CD8-positive, alpha-beta memory T cell (primary cell): Measurements from ENCODE around the gene STN1. TPM values are rescaled to one million over a fixed set of nuclear protein-coding genes. Genes with fewer than 3 reads are reported as not detected.

Source experiments
- CTCF ChIA-PET: fragments of 350-600 bp; sonication (Branson Sonifier 250); formaldehyde crosslinking; loops from one replicate; lab custom pipeline; 2021; ENCODE audit warnings: antibody characterized with exemption; lab: Charles Lee
- POLR2A ChIA-PET: fragments of 350-600 bp; sonication (Branson Sonifier 250); formaldehyde crosslinking; loops from one replicate; lab custom pipeline; 2021; ENCODE audit warnings: antibody characterized with exemption; lab: Charles Lee
- DNase-seq, 5 donors: peaks; one replicate each; pipeline versions ENCODE4 v3.0.0 to v3.0.0-alpha.2; 2020 to 2022; ENCODE audit warnings: mixed read lengths in 1 of 5
- H3K27ac ChIP-seq: one replicate; pipeline ENCODE4 v1.7.0; 2013; ENCODE audit warnings: low read depth, mild to moderate bottlenecking, low read length, moderate library complexity
- H3K27me3 ChIP-seq: 2 replicates; pipeline ENCODE4 v1.7.0; 2013; ENCODE audit warnings: low read length, mild to moderate bottlenecking; ENCODE audit not compliant: insufficient read depth, poor library complexity, severe bottlenecking
- H3K36me3 ChIP-seq: 2 replicates; pipeline ENCODE4 v1.7.0; 2013; ENCODE audit warnings: mild to moderate bottlenecking, low read length, moderate library complexity; ENCODE audit not compliant: insufficient read depth
- H3K4me1 ChIP-seq: 2 replicates; pipeline ENCODE4 v1.7.0; 2013; ENCODE audit warnings: mild to moderate bottlenecking, low read length, moderate library complexity; ENCODE audit not compliant: insufficient read depth
- H3K4me3 ChIP-seq: 2 replicates; pipeline ENCODE4 v1.7.0; 2013; ENCODE audit warnings: mild to moderate bottlenecking, low read length
- H3K9me3 ChIP-seq: 2 replicates; pipeline ENCODE4 v1.7.0; 2013; ENCODE audit warnings: mild to moderate bottlenecking, low read length
- H3K27ac Mint-ChIP-seq, 8 donors: one replicate each; pipeline ENCODE4 v1.8.0; 2020 to 2021; ENCODE audit warnings: mixed read lengths in 8 of 8, mild to moderate bottlenecking in 6 of 8, inconsistent platforms in 3 of 8, moderate library complexity in 3 of 8
- H3K27me3 Mint-ChIP-seq, 2 donors: one replicate each; pipeline ENCODE4 v1.8.0; 2020 to 2021; ENCODE audit warnings: mixed read lengths in 2 of 2, mild to moderate bottlenecking in 1 of 2, moderate library complexity in 1 of 2
- H3K36me3 Mint-ChIP-seq, 3 donors: one replicate each; pipeline ENCODE4 v1.8.0; 2020 to 2021; ENCODE audit warnings: mixed read lengths in 3 of 3, inconsistent platforms in 1 of 3, mild to moderate bottlenecking in 1 of 3
- H3K4me1 Mint-ChIP-seq, 3 donors: one replicate each; pipeline ENCODE4 v1.8.0; 2020 to 2021; ENCODE audit warnings: mixed read lengths in 3 of 3, inconsistent platforms in 1 of 3, mild to moderate bottlenecking in 1 of 3
- H3K4me3 Mint-ChIP-seq, 7 donors: one replicate each; pipeline ENCODE4 v1.8.0; 2020 to 2021; ENCODE audit warnings: mixed read lengths in 7 of 7, mild to moderate bottlenecking in 6 of 7, moderate library complexity in 4 of 7, inconsistent platforms in 2 of 7
- H3K9me3 Mint-ChIP-seq, 5 donors: one replicate each; pipeline ENCODE4 v1.8.0; 2020 to 2022; ENCODE audit warnings: mixed read lengths in 5 of 5, mild to moderate bottlenecking in 3 of 5, moderate library complexity in 2 of 5, inconsistent platforms in 1 of 5
- polyA plus RNA-seq: library from polyadenylated mRNA; unstranded; fragments of 300-500 nt; fragmentation: Illumina TruSeq; gene quantifications from one replicate; pipeline ENCODE4 v1.2.3, GENCODE V29; 2021
- total RNA-seq, 2 experiments: library from RNA; stranded (reverse); gene quantifications; one replicate each; pipeline ENCODE4 v1.2.3, GENCODE V29; 2021

STN1 gene
- total and polyA plus RNA-seq, 3 experiments from 2014 or later: 23.6 to 101 (median 24.5) TPM

GRCh38 chr10:103893817-103894216, 24.2 kb downstream of the STN1 start:
- Mint-ChIP-seq H3K4me1 (peaks cover 50 to 72% (median 51%) of the 10 kb centered on the region in 3 donors), H3K4me3 (peak overlapping the region in 2 of 7 donors; percentile 4 to 16), H3K27ac (peak overlapping the region; percentile 59 to 98 (median 84)), H3K9me3 (no peaks in the 10 kb centered on the region), H3K36me3 (peaks cover 24 to 96% (median 25%) of the 10 kb centered on the region in 3 donors), H3K27me3 (peaks cover 0 to 2% of the 10 kb centered on the region in 2 donors)
- no peak for DNase-seq
- H3K4me3 ChIP-seq: no peak overlapping the region
- H3K9me3 ChIP-seq: no peaks in the 10 kb centered on the region
- H3K27ac ChIP-seq: no peak overlapping the region
- no peaks in the 10 kb centered on the region for H3K27me3 ChIP-seq
- ChIA-PET POLR2A (no interaction called here), CTCF (interaction anchor here (1.2 kb wide), 1 partner anchor 100 kb away, joined by 3 read pairs; no protein-coding TSS in a partner anchor)
- H3K36me3 ChIP-seq: peaks cover 43% of the 10 kb centered on the region
- H3K4me1 ChIP-seq: peaks cover 22% of the 10 kb centered on the region

DNA sequence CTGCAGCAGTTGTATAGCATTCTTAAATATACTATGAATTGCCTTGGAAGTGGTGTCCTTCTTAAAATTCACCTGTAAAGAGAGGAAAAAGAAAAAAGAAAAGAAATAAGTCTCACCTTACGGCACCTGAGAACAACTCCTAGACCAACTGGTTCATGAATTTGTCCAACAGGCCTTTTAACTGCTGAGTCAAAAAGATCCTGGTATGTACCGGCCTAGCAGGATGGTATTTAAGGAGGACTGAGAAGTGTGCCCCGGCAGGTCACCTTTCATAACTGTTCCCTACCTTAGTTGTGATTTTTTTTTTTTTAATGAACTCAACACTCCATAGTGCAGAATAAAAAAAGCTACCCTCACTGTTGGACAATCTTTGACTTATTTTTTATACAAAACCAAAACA, 25.8 kb downstream of the STN1 start:
- CTCF ChIA-PET: no interaction called here
- POLR2A ChIA-PET: no interaction called here
- H3K4me3 Mint-ChIP-seq: no peak overlapping the region
- H3K4me3 ChIP-seq: no peak overlapping the region
- H3K27me3 ChIP-seq: no peaks in the 10 kb centered on the region
- H3K27ac ChIP-seq: no peak overlapping the region
- H3K27me3 Mint-ChIP-seq: peaks cover 0 to 2% of the 10 kb centered on the region in 2 donors
- no peak for DNase-seq
- no peaks in the 10 kb centered on the region for H3K9me3 Mint-ChIP-seq
- H3K36me3 Mint-ChIP-seq: peaks cover 16 to 96% (median 26%) of the 10 kb centered on the region in 3 donors
- peaks cover 56 to 75% (median 59%) of the 10 kb centered on the region in 3 donors for H3K4me1 Mint-ChIP-seq
- H3K4me1 ChIP-seq: peaks cover 27% of the 10 kb centered on the region
- H3K36me3 ChIP-seq: peaks cover 41% of the 10 kb centered on the region
- no peaks in the 10 kb centered on the region for H3K9me3 ChIP-seq
- peak overlapping the region in 7 of 8 donors; percentile 37 to 91 (median 70) for H3K27ac Mint-ChIP-seq

- Mint-ChIP-seq H3K4me1 (peaks cover 49 to 68% (median 53%) of the 10 kb centered on the region in 3 donors), H3K27me3 (no peaks in the 10 kb centered on the region), H3K36me3 (peaks cover 9 to 98% (median 22%) of the 10 kb centered on the region in 3 donors), H3K4me3 (no peak overlapping the region), H3K27ac (peak overlapping the region in 7 of 8 donors; percentile 23 to 97 (median 71)), H3K9me3 (no peaks in the 10 kb centered on the region)
- ChIA-PET POLR2A (interaction anchor here (1.3 kb wide), 1 partner anchor 115 kb away, joined by 3 read pairs; no protein-coding TSS in a partner anchor), CTCF (interaction anchor here (0.8 to 2.2 kb wide), 6 partner anchors 11 to 190 kb away, joined by 3 to 8 read pairs (median 4); no protein-coding TSS in a partner anchor)
- Histone ChIP-seq H3K27ac (no peak overlapping the region), H3K4me3 (no peak overlapping the region), H3K4me1 (peaks cover 23% of the 10 kb centered on the region), H3K9me3 (no peaks in the 10 kb centered on the region), H3K36me3 (peaks cover 42% of the 10 kb centered on the region), H3K27me3 (no peaks in the 10 kb centered on the region)
- DNase-seq: no peak
These were observed 27.3 kb downstream of the STN1 start for GRCh38 chr10:103890688-103891087.

DNA sequence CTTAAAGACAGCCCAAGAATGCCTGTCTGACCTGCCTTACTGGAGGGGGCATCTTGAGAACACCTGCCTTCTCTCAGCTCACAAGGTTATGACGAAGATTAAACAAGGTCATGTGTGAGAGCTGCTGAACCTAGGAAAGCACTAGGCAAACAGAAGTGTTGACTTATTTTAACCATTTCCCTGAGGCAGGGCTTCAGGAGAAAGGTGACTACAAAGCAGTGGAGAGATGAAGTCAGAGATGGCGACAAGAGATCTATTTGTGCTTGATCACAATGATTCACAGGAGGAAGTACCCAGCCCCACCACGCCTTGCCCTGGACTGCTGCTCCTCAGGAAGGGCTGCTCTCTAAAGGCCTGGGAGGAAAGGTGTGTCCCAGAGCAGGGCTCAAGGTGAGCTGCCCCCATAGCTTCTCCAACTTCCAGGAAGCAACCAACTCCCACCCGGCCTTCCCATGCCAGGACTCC, 27.8 kb downstream of the STN1 start:
- ChIA-PET CTCF (interaction anchor here (0.8 to 3.3 kb wide), 9 partner anchors 9 to 384 kb away, joined by 3 to 12 read pairs (median 4); no protein-coding TSS in a partner anchor), POLR2A (interaction anchor here (1.3 kb wide), 1 partner anchor 116 kb away, joined by 3 read pairs; no protein-coding TSS in a partner anchor)
- no peaks in the 10 kb centered on the region for H3K9me3 Mint-ChIP-seq
- H3K27me3 ChIP-seq: no peaks in the 10 kb centered on the region
- H3K9me3 ChIP-seq: no peaks in the 10 kb centered on the region
- H3K4me1 ChIP-seq: peaks cover 19% of the 10 kb centered on the region
- H3K4me1 Mint-ChIP-seq: peaks cover 45 to 64% (median 48%) of the 10 kb centered on the region in 3 donors
- H3K4me3 Mint-ChIP-seq: peak overlapping the region in 1 of 7 donors; percentile 37
- no peak overlapping the region for H3K4me3 ChIP-seq
- DNase-seq: no peak
- H3K27ac ChIP-seq: no peak overlapping the region
- peak overlapping the region; percentile 41 to 97 (median 72) for H3K27ac Mint-ChIP-seq
- no peaks in the 10 kb centered on the region for H3K27me3 Mint-ChIP-seq
- H3K36me3 Mint-ChIP-seq: peaks cover 6 to 95% (median 20%) of the 10 kb centered on the region in 3 donors
- peaks cover 37% of the 10 kb centered on the region for H3K36me3 ChIP-seq

- H3K9me3 Mint-ChIP-seq: no peaks in the 10 kb centered on the region
- no peaks in the 10 kb centered on the region for H3K27me3 ChIP-seq
These were observed 28.8 kb downstream of the STN1 start for GRCh38 chr10:103889121-103889720.

GRCh38 chr10:103888113-103888841, 29.7 kb downstream of the STN1 start:
- peak overlapping the region in 6 of 8 donors; percentile 38 to 85 (median 67) for H3K27ac Mint-ChIP-seq
- peaks cover 25 to 50% (median 30%) of the 10 kb centered on the region in 3 donors for H3K4me1 Mint-ChIP-seq
- peak in 2 of 5 donors; percentile 50 to 56 for DNase-seq
- no peak overlapping the region for H3K27ac ChIP-seq
- no peaks in the 10 kb centered on the region for H3K27me3 Mint-ChIP-seq
- ChIA-PET POLR2A (interaction anchor here (0.5 to 1.8 kb wide), 3 partner anchors 23 to 233 kb away, joined by 3 to 12 read pairs (median 7); partner anchors contain the start of gene SFR1), CTCF (interaction anchor here (0.9 to 5.0 kb wide), 25 partner anchors 11 to 379 kb away, joined by 3 to 21 read pairs (median 4); partner anchors contain the start of genes SFR1 and STN1)
- H3K27me3 ChIP-seq: no peaks in the 10 kb centered on the region
- H3K36me3 ChIP-seq: peaks cover 41% of the 10 kb centered on the region
- H3K4me3 Mint-ChIP-seq: no peak overlapping the region
- H3K4me3 ChIP-seq: no peak overlapping the region
- H3K36me3 Mint-ChIP-seq: peaks cover 6 to 91% (median 22%) of the 10 kb centered on the region in 3 donors
- peaks cover 6% of the 10 kb centered on the region for H3K4me1 ChIP-seq
- no peaks in the 10 kb centered on the region for H3K9me3 ChIP-seq
- no peaks in the 10 kb centered on the region for H3K9me3 Mint-ChIP-seq

More at GRCh38 chr10:103889121-103889720, 28.8 kb downstream of the STN1 start:
- Mint-ChIP-seq H3K4me3 (no peak overlapping the region), H3K27me3 (no peaks in the 10 kb centered on the region), H3K27ac (peak overlapping the region in 7 of 8 donors; percentile 20 to 85 (median 56)), H3K4me1 (peaks cover 35 to 59% (median 38%) of the 10 kb centered on the region in 3 donors), H3K36me3 (peaks cover 6 to 94% (median 20%) of the 10 kb centered on the region in 3 donors)
- no peak for DNase-seq
- Histone ChIP-seq H3K4me3 (no peak overlapping the region), H3K27ac (no peak overlapping the region), H3K36me3 (peaks cover 41% of the 10 kb centered on the region), H3K9me3 (no peaks in the 10 kb centered on the region), H3K4me1 (peaks cover 9% of the 10 kb centered on the region)
- CTCF ChIA-PET: interaction anchor here (0.8 to 3.3 kb wide), 9 partner anchors 10 to 385 kb away, joined by 3 to 13 read pairs (median 6); partner anchors contain the start of gene SFR1
- POLR2A ChIA-PET: interaction anchor here (1.3 kb wide), 1 partner anchor 117 kb away, joined by 3 read pairs; no protein-coding TSS in a partner anchor

DNA sequence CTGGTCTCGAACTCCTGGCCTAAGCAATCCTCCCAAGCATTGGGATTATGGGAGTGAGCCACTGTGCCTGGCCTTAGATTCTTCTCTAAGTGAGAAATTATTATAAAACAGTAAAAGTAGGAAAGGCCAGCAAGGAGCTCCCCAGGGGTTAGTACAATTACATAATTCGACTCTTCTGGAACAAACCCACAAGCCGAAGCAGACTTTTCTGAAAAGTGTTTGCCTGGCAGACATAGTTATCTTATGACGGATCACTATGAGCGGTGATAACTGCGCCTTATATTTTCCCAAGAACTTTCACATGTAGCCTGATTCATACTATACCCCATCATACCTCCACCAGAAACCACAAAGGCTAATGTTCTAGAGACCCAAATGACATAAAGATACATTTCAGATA, 32.4 kb downstream of the STN1 start:
- H3K9me3 Mint-ChIP-seq: no peaks in the 10 kb centered on the region
- peaks cover 9 to 94% (median 26%) of the 10 kb centered on the region in 3 donors for H3K36me3 Mint-ChIP-seq
- H3K27me3 Mint-ChIP-seq: no peaks in the 10 kb centered on the region
- H3K27ac Mint-ChIP-seq: peak overlapping the region in 1 of 8 donors; percentile 17
- ChIA-PET POLR2A (interaction anchor here (0.6 kb wide), 1 partner anchor 301 kb away, joined by 5 read pairs; no protein-coding TSS in a partner anchor), CTCF (interaction anchor here (0.9 to 5.0 kb wide), 5 partner anchors 11 to 320 kb away, joined by 3 to 21 read pairs (median 3); no protein-coding TSS in a partner anchor)
- no peaks in the 10 kb centered on the region for H3K9me3 ChIP-seq
- H3K27ac ChIP-seq: no peak overlapping the region
- peaks cover 22 to 28% (median 22%) of the 10 kb centered on the region in 3 donors for H3K4me1 Mint-ChIP-seq
- H3K4me1 ChIP-seq: peaks cover 6% of the 10 kb centered on the region
- DNase-seq: no peak
- H3K27me3 ChIP-seq: no peaks in the 10 kb centered on the region
- no peak overlapping the region for H3K4me3 ChIP-seq
- no peak overlapping the region for H3K4me3 Mint-ChIP-seq
- H3K36me3 ChIP-seq: peaks cover 52% of the 10 kb centered on the region
